Prostate gland (tissue), 2 donors: ENCODE data around the gene CMSS1. TPM values are rescaled to one million over a fixed set of nuclear protein-coding genes. Genes with fewer than 3 reads are reported as not detected.

ENCODE experiments used
- DNase-seq: peaks from one replicate; pipeline ENCODE4 v3.0.0-alpha.2; 2019; ENCODE audit warnings: low spot score
- H3K27ac ChIP-seq, 2 donors: fragments of 200-600 bp; sonication (generic); 2 replicates each; pipeline ENCODE4 v1.5.1; 2017 to 2019
- H3K27me3 ChIP-seq: fragments of 200-600 bp; sonication (generic); replicated peaks from 2 replicates; pipeline ENCODE4 v1.5.1; 2019; ENCODE audit not compliant: insufficient read depth
- H3K36me3 ChIP-seq, 2 donors: fragments of 200-600 bp; sonication (generic); 1 replicate in 1 of 2; 2 replicates in 1 of 2; pipeline versions ENCODE4 v1.5.1 to v1.8.1; 2017 to 2019
- H3K4me1 ChIP-seq: fragments of 200-600 bp; sonication (generic); replicated peaks from 2 replicates; pipeline ENCODE4 v1.5.1; 2019
- H3K4me3 ChIP-seq, 2 donors: fragments of 200-600 bp; sonication (generic); 2 replicates each; pipeline ENCODE4 v1.5.1; 2017 to 2019
- H3K9me3 ChIP-seq: fragments of 200-600 bp; sonication (generic); 2 replicates; pipeline ENCODE4 v1.5.1; 2017
- CTCF ChIP-seq, 4 experiments: fragments of 200-600 bp in 2 of 4; fragments of 450-650 bp in 2 of 4; sonication (generic) in 2 of 4; IDR thresholded peaks; 1 replicate in 3 of 4; 2 replicates in 1 of 4; pipeline ENCODE4 v1.5.1; 2016 to 2019; ENCODE audit warnings: antibody characterized with exemption in 4 of 4, mild to moderate bottlenecking in 2 of 4, moderate library complexity in 2 of 4
- POLR2A ChIP-seq: fragments of 450-650 bp; IDR thresholded peaks from one replicate; pipeline ENCODE4 v1.6.1; 2016; ENCODE audit warnings: antibody characterized with exemption, mild to moderate bottlenecking
- POLR2AphosphoS5 ChIP-seq: sonication (generic); formaldehyde crosslinking; IDR thresholded peaks from one replicate; pipeline ENCODE4 v1.6.1; 2017; ENCODE audit warnings: antibody characterized with exemption
- WGBS: methylation state at CpG from one replicate; pipeline ENCODE4 v1.1.5; 2018; 5-methylcytosine and 5-hydroxymethylcytosine counted together
- intact Hi-C: fragments of 100-400 bp; cut with DNase I; formaldehyde crosslinking; loops from one replicate; pipeline ENCODE4 v1.14.2; 2022
- total RNA-seq, 2 donors: library from RNA; depleted of rRNA; stranded (reverse); fragments of >200 nt; gene quantifications; one replicate each; pipeline ENCODE4 v1.1.0, GENCODE V29; 2016

CMSS1 gene
- total RNA-seq, 2 donors from 2014 or later: 10.2 to 13.6 TPM

GRCh38 chr3:99794485-99794884 is 23.2 kb upstream of the CMSS1 start:
- no peak for TF ChIP-seq CTCF (IDR thresholded peaks at IDR 0.05)
- TF ChIP-seq POLR2A: no peak
- no peak for TF ChIP-seq POLR2AphosphoS5
- DNase-seq: no peak
- H3K9me3 ChIP-seq: no peaks in the 10 kb centered on the region
- no peak overlapping the region for H3K4me3 ChIP-seq
- no peaks in the 10 kb centered on the region for H3K27me3 ChIP-seq
- intact Hi-C loops: no loop called here
- no peaks in the 10 kb centered on the region for H3K36me3 ChIP-seq
- no peaks in the 10 kb centered on the region for H3K4me1 ChIP-seq
- no peak overlapping the region for H3K27ac ChIP-seq
- 94% methylated on average over 8 of the region's 8 CpGs for WGBS

GRCh38 chr3:99795573-99795972 is 22.1 kb upstream of the CMSS1 start:
- no peak overlapping the region for H3K27ac ChIP-seq
- H3K36me3 ChIP-seq: no peaks in the 10 kb centered on the region
- H3K27me3 ChIP-seq: no peaks in the 10 kb centered on the region
- WGBS: 90% methylated on average over 15 of the region's 15 CpGs
- no peak overlapping the region for H3K4me3 ChIP-seq
- intact Hi-C loops: no loop called here
- H3K4me1 ChIP-seq: no peaks in the 10 kb centered on the region
- no peak for TF ChIP-seq POLR2AphosphoS5
- no peak for TF ChIP-seq CTCF (IDR thresholded peaks at IDR 0.05)
- no peak for TF ChIP-seq POLR2A
- DNase-seq: no peak
- no peaks in the 10 kb centered on the region for H3K9me3 ChIP-seq

- WGBS: 84% methylated on average over 4 of the region's 4 CpGs
- Histone ChIP-seq H3K4me3 (no peak overlapping the region), H3K4me1 (no peaks in the 10 kb centered on the region), H3K36me3 (no peaks in the 10 kb centered on the region), H3K27me3 (no peaks in the 10 kb centered on the region), H3K9me3 (no peaks in the 10 kb centered on the region), H3K27ac (no peak overlapping the region)
- no peak for TF ChIP-seq POLR2AphosphoS5
- no peak for TF ChIP-seq CTCF (IDR thresholded peaks at IDR 0.05)
- TF ChIP-seq POLR2A: no peak
- DNase-seq: no peak
- intact Hi-C loops: no loop called here
Observed at GRCh38 chr3:99799422-99799821, 18.2 kb upstream of the CMSS1 start.

- DNase-seq: no peak
- no peaks in the 10 kb centered on the region for H3K36me3 ChIP-seq
- H3K27me3 ChIP-seq: no peaks in the 10 kb centered on the region
- H3K4me3 ChIP-seq: no peak overlapping the region
- TF ChIP-seq POLR2A (no peak), POLR2AphosphoS5 (no peak), CTCF (IDR thresholded peaks at IDR 0.05) (no peak)
- 89% methylated on average over 1 of the region's 1 CpG for WGBS
- no peaks in the 10 kb centered on the region for H3K4me1 ChIP-seq
- no peak overlapping the region for H3K27ac ChIP-seq
- intact Hi-C loops: no loop called here
- H3K9me3 ChIP-seq: no peaks in the 10 kb centered on the region
Observed at GRCh38 chr3:99803297-99803696, 14.4 kb upstream of the CMSS1 start.

- TF ChIP-seq CTCF (IDR thresholded peaks at IDR 0.05): no peak
- no peak for TF ChIP-seq POLR2A
- no peak for TF ChIP-seq POLR2AphosphoS5
- no peaks in the 10 kb centered on the region for H3K9me3 ChIP-seq
- no peaks in the 10 kb centered on the region for H3K4me1 ChIP-seq
- intact Hi-C loops: no loop called here
- WGBS: 96% methylated on average over 2 of the region's 2 CpGs
- H3K27me3 ChIP-seq: no peaks in the 10 kb centered on the region
- H3K27ac ChIP-seq: no peak overlapping the region
- H3K4me3 ChIP-seq: no peak overlapping the region
- DNase-seq: no peak
- H3K36me3 ChIP-seq: no peaks in the 10 kb centered on the region
Observed at GRCh38 chr3:99805160-99805559, 12.5 kb upstream of the CMSS1 start.
